GM12891 (cell line): ENCODE results near the gene CLIP4.
A peak's percentile ranks its signal among the peaks of the same experiment; 100 is the strongest.

Experiments used
- DNase-seq: peaks from one replicate; pipeline ENCODE4 v3.0.0; 2011; ENCODE audit warnings: low spot score; ENCODE audit not compliant: insufficient read length
- FAIRE-seq: peaks from 2 replicates; lab custom pipeline; 2011; peaks lifted over from hg19 to GRCh38; lab: Jason Lieb, UNC
- PAX5 ChIP-seq: IDR thresholded peaks from 2 replicates; pipeline ENCODE4 v1.6.1; 2011; ENCODE audit warnings: low read length, moderate library complexity, mild to moderate bottlenecking; ENCODE audit not compliant: insufficient read depth, severe bottlenecking
- POLR2A ChIP-seq: IDR thresholded peaks from 2 replicates; pipeline ENCODE4 v1.6.1; 2011; ENCODE audit warnings: low read depth, low read length, control low read depth
- POLR2AphosphoS5 ChIP-seq: IDR thresholded peaks from 2 replicates; pipeline ENCODE4 v1.6.1; 2011; ENCODE audit warnings: low read depth, low read length, control low read depth
- POU2F2 ChIP-seq: IDR thresholded peaks from 2 replicates; pipeline ENCODE4 v1.6.1; 2011; ENCODE audit warnings: low read depth, mild to moderate bottlenecking, control low read depth, low read length, moderate library complexity
- SPI1 ChIP-seq: IDR thresholded peaks from 2 replicates; pipeline ENCODE4 v1.6.1; 2011; ENCODE audit warnings: low read depth, low read length, control low read depth
- TAF1 ChIP-seq: IDR thresholded peaks from 2 replicates; pipeline ENCODE4 v1.6.1; 2011; ENCODE audit warnings: low read depth, low read length, control low read depth

The CLIP4 gene

GRCh38 chr2:29202819-29203495, 87.7 kb downstream of the CLIP4 start:
- FAIRE-seq (no peak), DNase-seq (no peak)
- TF ChIP-seq POU2F2: no peak
- TF ChIP-seq TAF1: no peak
- no peak for TF ChIP-seq PAX5
- TF ChIP-seq SPI1: no peak
- TF ChIP-seq POLR2AphosphoS5: no peak
- TF ChIP-seq POLR2A: no peak

- no peak for DNase-seq
- no peak for FAIRE-seq
- no peak for TF ChIP-seq POLR2A
- TF ChIP-seq PAX5: no peak
- no peak for TF ChIP-seq POU2F2
- TF ChIP-seq TAF1: no peak
- no peak for TF ChIP-seq SPI1
- TF ChIP-seq POLR2AphosphoS5: no peak
Observed at GRCh38 chr2:29206941-29207340, 91.7 kb downstream of the CLIP4 start.

DNA sequence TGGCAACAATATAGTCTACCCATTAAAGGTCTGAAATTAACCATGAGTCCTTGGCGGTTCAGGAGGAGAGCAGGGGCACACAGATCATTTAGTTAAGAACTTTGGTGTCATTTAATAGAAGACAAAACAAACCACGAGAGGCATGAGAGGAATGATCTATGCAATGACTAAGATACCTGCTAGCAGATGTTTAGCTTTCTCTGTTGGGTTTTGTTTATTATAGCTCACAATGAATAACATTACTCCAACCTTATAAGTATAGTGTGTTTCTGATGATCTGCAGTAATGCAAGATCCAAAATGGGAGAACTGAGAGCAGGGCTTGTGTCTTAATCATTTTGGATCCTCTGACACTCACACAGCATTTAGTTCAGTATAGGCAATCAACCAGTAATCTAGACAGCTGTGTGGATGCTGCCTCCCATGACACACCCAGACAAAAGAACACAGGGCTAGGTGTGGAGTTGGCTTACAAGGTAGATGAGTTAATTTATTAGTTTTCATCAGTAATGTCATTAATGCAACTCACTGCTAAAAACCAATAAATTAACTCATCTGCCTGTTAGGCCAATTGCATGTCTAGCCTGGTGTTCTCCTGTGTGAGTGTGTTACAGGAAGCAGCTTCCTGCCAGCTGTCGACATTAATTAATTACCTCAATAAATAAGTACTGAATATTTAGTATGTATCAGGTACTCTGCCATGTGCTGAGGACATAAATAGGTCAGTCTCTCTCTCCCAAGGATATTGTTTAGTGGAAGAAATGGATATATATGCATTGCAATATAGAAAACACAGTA, 92.3 kb downstream of the CLIP4 start:
- FAIRE-seq (no peak), DNase-seq (no peak)
- no peak for TF ChIP-seq TAF1
- TF ChIP-seq POLR2A: no peak
- no peak for TF ChIP-seq PAX5
- no peak for TF ChIP-seq POU2F2
- no peak for TF ChIP-seq POLR2AphosphoS5
- no peak for TF ChIP-seq SPI1

GRCh38 chr2:29209551-29209950, 94.3 kb downstream of the CLIP4 start:
- no peak for TF ChIP-seq POLR2AphosphoS5
- no peak for TF ChIP-seq PAX5
- TF ChIP-seq TAF1: no peak
- no peak for TF ChIP-seq POLR2A
- TF ChIP-seq POU2F2: no peak
- no peak for TF ChIP-seq SPI1
- no peak for DNase-seq

GRCh38 chr2:29212009-29212408, 96.8 kb downstream of the CLIP4 start:
- DNase-seq (no peak), FAIRE-seq (no peak)
- TF ChIP-seq PAX5: no peak
- TF ChIP-seq POLR2AphosphoS5: no peak
- no peak for TF ChIP-seq TAF1
- no peak for TF ChIP-seq POLR2A

More at GRCh38 chr2:29209551-29209950, 94.3 kb downstream of the CLIP4 start:
- no peak for FAIRE-seq

GRCh38 chr2:29213888-29214291, 98.7 kb downstream of the CLIP4 start:
- FAIRE-seq (no peak), DNase-seq (no peak)
- TF ChIP-seq PAX5 (no peak), SPI1 (no peak), POLR2AphosphoS5 (no peak), POLR2A (no peak), TAF1 (no peak), POU2F2 (no peak)

GRCh38 chr2:29215073-29215472, 99.9 kb downstream of the CLIP4 start:
- FAIRE-seq (no peak), DNase-seq (no peak)
- TF ChIP-seq TAF1 (no peak), PAX5 (no peak), POU2F2 (no peak), SPI1 (no peak), POLR2A (no peak), POLR2AphosphoS5 (no peak)

GRCh38 chr2:29215739-29216608, 100.8 kb downstream of the CLIP4 start:
- DNase-seq (no peak), FAIRE-seq (no peak)
- TF ChIP-seq POLR2A (no peak), POLR2AphosphoS5 (no peak), PAX5 (no peak), SPI1 (no peak), POU2F2 (no peak)

GRCh38 chr2:29216609-29216909, 101.3 kb downstream of the CLIP4 start:
- TF ChIP-seq POLR2A (no peak), PAX5 (no peak), SPI1 (no peak), TAF1 (no peak)
- no peak for DNase-seq
- peak; percentile 23 for FAIRE-seq
